Activated T-cell treated with anti-CD3 and anti-CD28 coated beads for 24 hours (primary cell): ENCODE results near the gene STK4.
"Not testable (repeated sequence)": the region's sequence is repeated elsewhere in the genome, so short reads cannot be mapped to it uniquely, and the experiment has no call there.

Experiments used
- DNase-seq: peaks from one replicate; pipeline ENCODE4 v3.0.0-alpha.2; 2020; ENCODE audit warnings: low read depth

STK4 gene

GRCh38 chr20:44983093-44983674 is 16.9 kb downstream of the STK4 start:
- DNase-seq: no peak

DNA sequence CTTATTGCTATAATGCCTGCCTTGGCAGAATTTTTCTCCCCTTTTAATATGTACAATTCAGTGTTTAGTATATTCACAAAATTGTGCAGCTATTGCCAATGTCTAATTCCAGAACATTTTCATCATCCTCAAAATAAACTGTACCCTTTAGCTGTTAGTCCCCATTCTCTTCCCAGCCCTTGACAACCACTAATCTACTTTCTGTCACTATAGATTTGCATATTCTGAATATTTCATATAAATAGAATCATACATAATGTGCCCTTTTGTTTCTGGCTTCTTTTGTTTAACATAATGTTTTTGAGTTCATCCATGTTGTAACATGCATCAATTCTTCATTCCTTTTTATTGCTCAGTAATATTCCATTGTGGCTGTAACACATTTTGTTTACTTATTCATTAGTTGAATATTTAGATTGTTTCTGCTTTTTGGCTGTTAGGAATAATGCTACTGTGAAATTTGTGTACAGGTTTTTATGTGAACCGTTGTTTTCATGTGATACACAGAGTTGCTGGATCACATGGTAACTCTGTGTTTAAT is 22.4 kb downstream of the STK4 start:
- no peak for DNase-seq

DNA sequence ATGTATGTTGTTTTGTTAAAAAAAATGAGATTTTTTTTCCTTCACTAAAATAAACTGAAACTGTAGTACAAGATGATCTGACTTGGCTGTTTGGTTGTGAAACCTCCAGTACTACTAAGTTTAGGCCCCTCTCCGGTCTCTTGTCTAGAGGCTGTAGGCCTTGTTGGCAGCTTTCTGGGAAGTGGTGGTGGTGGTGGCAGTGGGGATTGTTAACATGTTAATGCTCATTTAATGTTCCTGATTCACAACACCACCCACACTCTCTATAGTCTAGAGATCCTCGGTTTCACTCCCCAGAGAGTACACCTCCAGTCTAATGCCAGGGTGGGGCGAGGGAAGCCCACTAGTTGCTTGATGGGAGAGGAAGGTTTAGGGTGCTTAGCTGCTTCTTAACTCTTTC is 24.1 kb downstream of the STK4 start:
- DNase-seq: peak; percentile 59

DNA sequence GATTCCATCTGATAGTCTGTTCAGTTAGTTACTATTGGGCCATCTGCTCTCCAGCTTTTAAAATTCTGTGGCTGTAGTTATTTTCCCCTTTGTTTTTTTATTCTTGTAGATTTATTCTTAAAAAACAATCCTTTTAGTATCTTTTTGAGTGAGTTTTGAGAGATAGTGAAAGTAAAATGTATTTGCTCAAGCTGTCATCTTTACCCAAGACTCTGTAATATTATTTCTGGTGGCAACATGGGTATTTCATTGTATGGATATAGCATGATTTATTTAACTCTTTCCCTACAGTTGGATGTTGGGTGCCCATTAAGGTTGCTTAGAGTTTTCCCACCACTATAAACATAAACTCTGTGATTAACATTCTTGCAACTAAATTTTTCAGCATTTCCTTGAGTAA is 24.6 kb downstream of the STK4 start:
- DNase-seq: no peak

DNA sequence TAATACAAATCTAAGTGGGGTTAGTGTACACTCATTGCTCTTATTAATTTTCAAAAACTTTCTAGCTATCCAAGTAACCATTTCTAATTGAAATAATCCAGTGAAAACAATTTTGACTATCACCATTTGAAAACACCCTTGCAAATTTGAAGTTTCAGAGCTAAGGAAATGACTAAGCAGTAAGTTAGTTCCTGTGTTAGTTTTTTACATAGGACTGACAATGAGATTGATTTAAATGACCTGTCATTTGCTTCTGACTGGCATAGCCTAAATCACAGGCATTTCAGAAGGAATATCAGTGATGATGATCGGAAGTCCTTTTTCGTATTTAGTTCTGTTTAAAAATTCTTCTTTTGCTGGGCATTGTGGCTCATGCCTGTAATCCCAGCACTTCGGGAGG is 27.0 kb downstream of the STK4 start:
- DNase-seq: no peak

DNA sequence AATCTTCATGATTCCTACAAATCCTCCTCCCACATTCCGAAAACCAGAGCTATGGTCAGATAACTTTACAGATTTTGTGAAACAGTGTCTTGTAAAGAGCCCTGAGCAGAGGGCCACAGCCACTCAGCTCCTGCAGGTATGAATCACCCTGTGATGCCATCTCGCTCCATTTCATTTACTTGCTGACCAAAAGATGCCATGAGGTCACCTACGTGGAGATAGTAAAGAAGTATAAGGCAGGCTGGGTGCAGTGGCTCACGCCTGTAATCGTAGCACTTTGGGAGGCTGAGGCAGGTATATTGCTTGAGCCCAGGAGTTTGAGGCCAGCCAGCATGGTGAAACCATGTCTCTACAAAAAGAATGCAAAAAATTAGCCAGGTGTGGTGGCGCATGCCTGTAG is 30.9 kb downstream of the STK4 start:
- DNase-seq: no peak

GRCh38 chr20:44997668-44998067 is 31.4 kb downstream of the STK4 start:
- DNase-seq: no peak

DNA sequence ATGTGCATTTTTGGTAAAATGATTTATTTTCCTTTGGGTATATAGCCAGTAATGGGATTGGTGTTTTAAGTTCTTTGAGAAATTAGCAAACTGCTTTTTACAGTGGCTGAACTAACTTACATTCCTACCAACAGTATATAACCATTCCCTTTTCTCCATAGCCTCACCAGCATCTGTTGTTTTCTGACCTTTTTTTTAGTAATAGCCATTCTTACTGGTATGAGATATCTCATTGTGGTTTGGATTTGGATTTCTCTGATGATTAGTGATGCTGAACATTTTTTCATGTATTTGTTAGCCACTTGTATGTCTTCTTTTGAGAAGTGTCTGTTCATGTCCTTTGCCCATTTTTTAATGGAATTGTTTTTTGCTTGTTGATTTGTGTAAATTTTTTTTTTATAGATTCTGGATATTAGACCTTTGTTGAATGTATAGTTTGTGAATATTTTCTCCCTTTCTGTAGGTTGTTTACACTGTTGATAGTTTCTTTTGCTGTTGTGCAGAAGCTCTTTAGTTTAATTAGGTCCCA is 42.3 kb downstream of the STK4 start:
- no peak for DNase-seq

GRCh38 chr20:45010399-45010828 is 44.1 kb downstream of the STK4 start:
- DNase-seq: no peak

- DNase-seq: peak; percentile 35
These were observed 44.8 kb downstream of the STK4 start for GRCh38 chr20:45011108-45011526.

- DNase-seq: no peak
These were observed 46.5 kb downstream of the STK4 start for GRCh38 chr20:45012682-45013302.

DNA sequence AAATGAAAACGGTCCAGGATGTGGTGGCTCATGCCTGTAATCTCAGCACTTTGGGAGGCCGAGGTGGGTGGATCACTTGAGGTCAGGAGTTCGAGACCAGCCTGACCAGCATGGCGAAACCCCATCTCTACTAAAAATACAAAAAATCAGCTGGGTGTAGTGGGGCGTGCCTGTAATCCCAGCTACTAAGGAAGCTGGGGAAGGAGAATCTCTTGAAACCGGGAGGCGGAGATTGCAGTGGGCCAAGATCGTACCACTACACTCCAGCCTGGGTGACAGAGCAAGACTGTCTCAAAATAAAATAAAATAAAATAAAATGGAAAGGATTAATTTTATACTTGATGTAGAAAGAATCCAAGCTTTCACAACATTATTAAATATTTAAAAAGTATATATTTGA is 47.8 kb downstream of the STK4 start:
- not testable (repeated sequence) for DNase-seq

DNA sequence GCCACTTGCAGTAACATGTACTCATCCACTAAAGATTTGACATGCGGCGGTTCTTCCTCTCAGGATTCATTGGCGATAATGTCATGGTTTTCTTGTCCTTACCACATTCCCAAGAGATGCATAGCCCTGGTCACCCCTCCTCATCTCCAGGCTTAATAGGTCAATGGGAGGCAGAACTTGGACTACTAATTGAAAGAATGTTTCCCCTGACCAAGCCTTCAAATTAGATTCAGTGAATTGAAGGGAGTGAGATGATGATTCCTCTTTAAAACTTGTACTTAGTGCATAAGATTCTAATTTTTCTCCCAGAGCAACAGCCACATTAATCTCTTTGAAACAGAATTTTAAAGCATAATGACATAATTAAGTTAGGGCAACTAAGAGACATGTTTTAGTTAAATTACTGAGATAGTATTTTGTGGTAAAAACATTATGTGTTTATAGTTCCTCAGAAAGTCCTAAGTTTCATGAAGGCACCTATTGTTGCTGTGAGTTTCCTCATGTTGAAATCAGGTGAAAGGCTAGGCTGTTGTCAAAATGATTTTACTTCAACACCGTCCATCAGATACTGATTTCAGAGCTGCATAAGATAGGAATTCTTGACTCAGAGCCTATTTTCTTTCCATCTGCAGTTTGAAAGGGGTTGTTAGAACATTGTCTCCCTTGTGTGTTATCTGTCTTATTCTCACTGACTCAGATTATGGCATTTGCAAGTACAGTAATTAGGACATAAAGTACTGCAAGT is 48.5 kb downstream of the STK4 start:
- no peak for DNase-seq

DNA sequence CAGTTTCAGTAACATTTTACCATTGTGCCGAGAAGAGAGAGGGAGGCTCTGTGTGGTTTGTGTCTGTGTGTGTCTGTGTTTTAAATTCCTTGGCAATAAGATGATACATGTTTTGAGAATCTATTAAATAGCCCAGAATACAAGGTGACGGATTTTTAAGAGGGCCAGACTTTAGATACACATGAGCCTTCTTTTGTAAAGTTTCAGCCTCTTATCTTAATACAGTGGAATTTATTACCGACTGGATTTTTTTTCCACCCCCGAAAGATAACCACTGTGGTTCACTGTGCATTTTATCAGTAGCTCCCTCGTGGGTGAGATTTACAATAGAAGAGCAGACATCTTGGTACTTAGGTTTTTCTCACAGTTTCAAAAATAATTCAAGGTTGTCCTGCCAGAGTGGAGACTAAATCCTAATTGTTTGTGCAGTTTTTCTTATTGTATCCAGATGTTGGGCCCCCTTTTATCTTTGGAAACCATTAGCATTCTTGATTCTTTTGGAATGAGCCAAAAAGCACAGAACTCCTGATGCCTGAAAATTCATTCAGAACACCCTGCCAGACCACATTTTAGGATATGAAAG is 49.9 kb downstream of the STK4 start:
- no peak for DNase-seq

GRCh38 chr20:45017281-45017680 is 51.0 kb downstream of the STK4 start:
- DNase-seq: no peak

DNA sequence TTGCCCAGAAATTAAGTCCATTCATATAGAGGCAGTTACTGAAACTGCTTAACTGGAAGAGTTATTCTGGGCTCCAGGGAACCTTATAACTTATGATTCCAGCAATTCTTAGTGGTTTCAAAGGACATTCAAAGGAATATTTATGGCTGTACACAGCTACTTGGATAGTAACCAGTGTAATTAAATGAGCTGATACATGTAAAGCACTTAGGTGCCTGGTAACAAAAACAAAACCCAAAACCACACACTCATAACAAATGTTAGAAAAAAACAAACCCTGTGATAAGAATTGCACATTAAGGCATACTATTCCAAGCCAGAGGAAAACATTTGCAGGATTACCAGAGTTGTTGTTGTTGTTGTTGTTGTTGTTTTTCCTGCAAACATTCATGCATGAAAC is 51.5 kb downstream of the STK4 start:
- DNase-seq: no peak

GRCh38 chr20:45019027-45019761 is 52.9 kb downstream of the STK4 start:
- no peak for DNase-seq

DNA sequence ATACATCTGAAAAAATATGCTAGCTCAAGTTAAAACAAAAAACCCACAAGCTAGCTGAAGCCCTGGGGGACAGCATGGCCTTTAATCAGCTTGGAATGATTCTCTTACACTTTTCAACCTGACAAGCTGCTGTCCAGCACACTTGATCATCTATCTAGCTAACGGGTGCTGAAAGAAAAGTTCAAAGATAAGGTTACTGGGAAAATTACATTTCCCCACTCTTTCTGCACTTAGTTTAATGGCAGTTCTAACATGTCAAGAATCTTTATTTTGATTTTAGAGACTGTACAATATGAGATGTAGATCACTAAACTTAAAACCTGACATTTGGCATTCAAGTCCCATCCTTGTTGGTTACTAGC is 53.4 kb downstream of the STK4 start:
- no peak for DNase-seq

GRCh38 chr20:45020236-45020886 is 54.0 kb downstream of the STK4 start:
- DNase-seq: no peak

GRCh38 chr20:45021631-45022030 is 55.3 kb downstream of the STK4 start:
- DNase-seq: no peak

- DNase-seq: not testable (repeated sequence)
These were observed 56.8 kb downstream of the STK4 start for GRCh38 chr20:45023140-45023539.
